MM.1S (cell line): ENCODE data around the gene BTRC.

Experiments
- DNase-seq: peaks from one replicate; pipeline ENCODE4 v3.0.0-alpha.2; 2015
- H2AFZ ChIP-seq: fragments of 300-600 bp; sonication (generic); 2 replicates; pipeline ENCODE4 v1.6.0; 2016; ENCODE audit warnings: antibody characterized with exemption, low read length
- H3F3A ChIP-seq: fragments of 300-600 bp; sonication (generic); 2 replicates; pipeline ENCODE4 v1.6.1; 2016; ENCODE audit warnings: mild to moderate bottlenecking, antibody characterized with exemption, low read length, moderate library complexity, mixed read lengths; ENCODE audit not compliant: insufficient read depth
- H3K27ac ChIP-seq: fragments of 300-600 bp; sonication (generic); 2 replicates; pipeline ENCODE4 v1.5.1; 2016; ENCODE audit warnings: mild to moderate bottlenecking, low read length
- H3K27me3 ChIP-seq: fragments of 300-600 bp; sonication (generic); replicated peaks from 2 replicates; pipeline ENCODE4 v1.6.0; 2016; ENCODE audit warnings: low read length; ENCODE audit not compliant: insufficient read depth
- H3K36me3 ChIP-seq: fragments of 300-600 bp; sonication (generic); replicated peaks from 2 replicates; pipeline ENCODE4 v1.6.1; 2016; ENCODE audit warnings: mild to moderate bottlenecking, low read length, mixed read lengths; ENCODE audit not compliant: insufficient read depth
- H3K4me1 ChIP-seq: fragments of 300-600 bp; sonication (generic); 2 replicates; pipeline ENCODE4 v1.6.1; 2016; ENCODE audit warnings: low read length, mixed read lengths
- H3K4me2 ChIP-seq: fragments of 300-600 bp; sonication (generic); 2 replicates; pipeline ENCODE4 v1.6.0; 2016; ENCODE audit warnings: low read depth, low read length
- H3K4me3 ChIP-seq: fragments of 300-600 bp; sonication (generic); 2 replicates; pipeline ENCODE4 v1.5.1; 2016; ENCODE audit warnings: low read length, mixed read lengths
- H3K79me2 ChIP-seq: fragments of 300-600 bp; sonication (generic); 2 replicates; pipeline ENCODE4 v1.6.1; 2016; ENCODE audit warnings: mixed run types, low read length, mixed read lengths
- H3K9ac ChIP-seq: fragments of 300-600 bp; sonication (generic); 2 replicates; pipeline ENCODE4 v1.6.1; 2016; ENCODE audit warnings: low read length, mixed read lengths
- H3K9me2 ChIP-seq: fragments of 300-600 bp; sonication (generic); replicated peaks from 2 replicates; pipeline ENCODE4 v1.6.1; 2016; ENCODE audit warnings: mild to moderate bottlenecking, low read length, mixed read lengths; ENCODE audit not compliant: insufficient read depth
- H3K9me3 ChIP-seq: fragments of 300-600 bp; sonication (generic); replicated peaks from 2 replicates; pipeline ENCODE4 v1.6.1; 2016; ENCODE audit warnings: mild to moderate bottlenecking, low read length, mixed read lengths; ENCODE audit not compliant: insufficient read depth
- H4K20me1 ChIP-seq: fragments of 300-600 bp; sonication (generic); 2 replicates; pipeline ENCODE4 v1.6.1; 2016; ENCODE audit warnings: mild to moderate bottlenecking, low read length, moderate library complexity, mixed read lengths; ENCODE audit not compliant: insufficient read depth
- EZH2 ChIP-seq: fragments of 300-600 bp; sonication (generic); optimal IDR thresholded peaks from 2 replicates; pipeline ENCODE3; 2017; ENCODE audit warnings: low read depth, mild to moderate bottlenecking, antibody characterized with exemption, low read length, mixed read lengths
- EZH2phosphoT487 ChIP-seq: fragments of 300-600 bp; sonication (generic); IDR thresholded peaks from 2 replicates; pipeline ENCODE4 v1.6.1; 2018; ENCODE audit warnings: antibody characterized with exemption, low read length
- TF ChIP-seq, protein P1 (sequence below): fragments of 300-600 bp; sonication (generic); IDR thresholded peaks from 2 replicates; pipeline ENCODE4 v1.5.1; 2016; ENCODE audit warnings: antibody characterized with exemption, low read length, mixed read lengths

Gene BTRC

GRCh38 chr10:101442456-101442800 lies 88.5 kb downstream of the BTRC start:
- no peak overlapping the region for H2AFZ ChIP-seq
- TF ChIP-seq, protein P1, sequence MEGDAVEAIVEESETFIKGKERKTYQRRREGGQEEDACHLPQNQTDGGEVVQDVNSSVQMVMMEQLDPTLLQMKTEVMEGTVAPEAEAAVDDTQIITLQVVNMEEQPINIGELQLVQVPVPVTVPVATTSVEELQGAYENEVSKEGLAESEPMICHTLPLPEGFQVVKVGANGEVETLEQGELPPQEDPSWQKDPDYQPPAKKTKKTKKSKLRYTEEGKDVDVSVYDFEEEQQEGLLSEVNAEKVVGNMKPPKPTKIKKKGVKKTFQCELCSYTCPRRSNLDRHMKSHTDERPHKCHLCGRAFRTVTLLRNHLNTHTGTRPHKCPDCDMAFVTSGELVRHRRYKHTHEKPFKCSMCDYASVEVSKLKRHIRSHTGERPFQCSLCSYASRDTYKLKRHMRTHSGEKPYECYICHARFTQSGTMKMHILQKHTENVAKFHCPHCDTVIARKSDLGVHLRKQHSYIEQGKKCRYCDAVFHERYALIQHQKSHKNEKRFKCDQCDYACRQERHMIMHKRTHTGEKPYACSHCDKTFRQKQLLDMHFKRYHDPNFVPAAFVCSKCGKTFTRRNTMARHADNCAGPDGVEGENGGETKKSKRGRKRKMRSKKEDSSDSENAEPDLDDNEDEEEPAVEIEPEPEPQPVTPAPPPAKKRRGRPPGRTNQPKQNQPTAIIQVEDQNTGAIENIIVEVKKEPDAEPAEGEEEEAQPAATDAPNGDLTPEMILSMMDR: no peak
- TF ChIP-seq EZH2phosphoT487: no peak
- no peak for TF ChIP-seq EZH2
- no peaks in the 10 kb centered on the region for H3K79me2 ChIP-seq
- no peak overlapping the region for H3K9ac ChIP-seq
- H3K27ac ChIP-seq: no peak overlapping the region
- no peaks in the 10 kb centered on the region for H3F3A ChIP-seq
- H3K4me1 ChIP-seq: no peaks in the 10 kb centered on the region
- H3K4me2 ChIP-seq: no peak overlapping the region
- no peaks in the 10 kb centered on the region for H3K9me2 ChIP-seq
- no peak for DNase-seq
- H4K20me1 ChIP-seq: no peaks in the 10 kb centered on the region
- H3K36me3 ChIP-seq: no peaks in the 10 kb centered on the region
- no peak overlapping the region for H3K4me3 ChIP-seq
- no peaks in the 10 kb centered on the region for H3K9me3 ChIP-seq
- no peaks in the 10 kb centered on the region for H3K27me3 ChIP-seq

DNA sequence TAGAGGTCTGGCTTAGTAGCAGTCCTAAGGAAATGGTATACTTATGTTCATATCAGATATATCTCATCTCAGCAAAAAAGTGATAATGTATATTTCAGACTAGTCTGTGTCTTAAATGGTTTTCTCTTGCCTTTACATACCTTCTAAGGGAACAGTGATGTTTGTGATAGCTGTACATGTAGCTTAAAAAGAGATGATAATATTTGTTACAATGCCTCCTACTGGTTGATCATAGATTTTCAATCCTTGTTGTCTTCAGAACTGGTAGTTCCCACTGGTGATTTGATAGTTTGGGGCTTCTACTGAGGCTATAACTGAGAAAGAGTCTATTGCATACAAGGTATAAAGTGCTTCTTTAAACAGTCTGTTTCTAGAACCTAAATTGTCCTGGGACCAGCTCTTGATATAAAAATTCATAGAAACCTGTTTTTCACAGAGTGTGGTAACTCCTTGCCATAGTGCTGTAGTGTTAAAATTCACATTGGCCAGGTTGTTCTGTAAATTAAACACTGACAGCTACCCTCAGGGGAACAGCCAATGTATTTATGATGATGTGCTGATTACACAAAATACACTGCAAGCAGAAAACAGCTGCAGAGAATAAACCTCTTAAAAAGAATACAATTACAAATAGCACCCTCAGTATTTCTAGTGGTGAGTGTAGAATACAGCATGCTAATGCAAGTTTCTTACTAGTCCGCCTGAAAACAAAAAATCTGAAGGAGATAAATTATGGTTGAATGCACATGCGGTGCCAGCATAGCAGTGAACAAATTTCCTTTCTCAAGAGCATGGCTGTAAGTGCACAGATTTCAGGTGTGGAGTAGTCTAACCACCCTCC lies 90.3 kb downstream of the BTRC start:
- DNase-seq: no peak
- H3F3A ChIP-seq: no peaks in the 10 kb centered on the region
- no peaks in the 10 kb centered on the region for H4K20me1 ChIP-seq
- no peaks in the 10 kb centered on the region for H3K9me3 ChIP-seq
- H3K27me3 ChIP-seq: no peaks in the 10 kb centered on the region
- H3K9ac ChIP-seq: no peak overlapping the region
- H3K4me1 ChIP-seq: no peaks in the 10 kb centered on the region
- no peak overlapping the region for H3K27ac ChIP-seq
- no peak overlapping the region for H3K4me2 ChIP-seq
- H2AFZ ChIP-seq: no peak overlapping the region
- TF ChIP-seq EZH2: no peak
- TF ChIP-seq, protein P1: peak; percentile 37
- no peak overlapping the region for H3K4me3 ChIP-seq
- no peaks in the 10 kb centered on the region for H3K36me3 ChIP-seq
- no peaks in the 10 kb centered on the region for H3K79me2 ChIP-seq
- no peaks in the 10 kb centered on the region for H3K9me2 ChIP-seq

- Histone ChIP-seq H2AFZ (no peak overlapping the region), H3K9me2 (no peaks in the 10 kb centered on the region), H3F3A (no peaks in the 10 kb centered on the region), H3K27me3 (no peaks in the 10 kb centered on the region), H3K4me3 (no peak overlapping the region), H3K4me2 (no peak overlapping the region), H3K79me2 (no peaks in the 10 kb centered on the region), H3K27ac (no peak overlapping the region), H4K20me1 (no peaks in the 10 kb centered on the region), H3K36me3 (no peaks in the 10 kb centered on the region), H3K4me1 (no peaks in the 10 kb centered on the region), H3K9ac (no peak overlapping the region), H3K9me3 (no peaks in the 10 kb centered on the region)
- TF ChIP-seq EZH2: no peak
- TF ChIP-seq EZH2phosphoT487: no peak
- TF ChIP-seq, protein P1: no peak
- DNase-seq: no peak
Observed at GRCh38 chr10:101446071-101446470, 92.1 kb downstream of the BTRC start.
